AG08396 (cell line): Measurements from ENCODE around the gene SH2B3.
A peak's percentile ranks its signal among the peaks of the same experiment; 100 is the strongest.

Source experiments
- DNase-seq: peaks from one replicate; pipeline ENCODE4 v3.0.0; 2012; ENCODE audit warnings: low spot score, mixed read lengths

SH2B3 gene

DNA sequence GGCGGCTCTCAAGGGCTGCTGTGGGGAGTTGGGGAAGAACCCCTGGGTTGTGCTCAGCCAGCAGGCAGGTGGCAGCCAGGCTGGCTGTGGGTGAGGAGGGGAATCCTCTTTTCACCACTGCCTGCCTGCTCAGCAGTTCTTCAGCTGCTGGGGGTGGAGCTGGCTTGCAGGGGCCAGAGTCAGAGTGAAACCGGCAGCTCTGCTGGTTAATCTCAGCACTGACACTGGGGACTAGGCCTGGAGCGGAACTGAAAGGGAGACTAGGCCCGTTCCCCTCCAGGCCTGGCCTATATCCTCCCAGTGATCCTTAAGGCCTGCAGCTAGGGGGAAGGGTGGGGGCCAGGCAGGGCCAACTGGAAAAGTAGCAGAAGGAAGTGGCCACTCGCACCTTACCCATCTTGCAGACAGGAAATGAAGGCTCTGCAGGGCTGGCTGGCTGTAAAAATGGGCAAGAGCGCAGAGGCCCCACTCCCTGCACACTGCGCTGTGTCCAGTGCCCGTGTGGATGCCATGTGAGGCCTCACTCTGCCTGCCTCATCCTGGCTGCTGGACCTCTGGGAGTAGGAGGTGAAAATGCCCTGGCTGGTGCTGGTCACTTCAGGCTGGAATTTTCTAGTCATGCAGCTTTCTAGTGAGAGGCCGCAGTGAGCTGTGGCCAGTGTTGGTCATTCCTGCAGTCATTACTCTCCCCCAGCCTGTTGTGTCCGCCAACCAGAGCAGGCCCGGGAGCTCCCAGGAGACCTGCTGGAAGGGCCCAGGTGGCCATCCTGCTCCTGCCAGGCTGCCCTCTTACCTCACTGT is 39.4 kb downstream of the SH2B3 start:
- no peak for DNase-seq

GRCh38 chr12:111445726-111446581 is 40.2 kb downstream of the SH2B3 start:
- DNase-seq: no peak

- DNase-seq: no peak
Measured at GRCh38 chr12:111446631-111447570, 41.2 kb downstream of the SH2B3 start.

DNA sequence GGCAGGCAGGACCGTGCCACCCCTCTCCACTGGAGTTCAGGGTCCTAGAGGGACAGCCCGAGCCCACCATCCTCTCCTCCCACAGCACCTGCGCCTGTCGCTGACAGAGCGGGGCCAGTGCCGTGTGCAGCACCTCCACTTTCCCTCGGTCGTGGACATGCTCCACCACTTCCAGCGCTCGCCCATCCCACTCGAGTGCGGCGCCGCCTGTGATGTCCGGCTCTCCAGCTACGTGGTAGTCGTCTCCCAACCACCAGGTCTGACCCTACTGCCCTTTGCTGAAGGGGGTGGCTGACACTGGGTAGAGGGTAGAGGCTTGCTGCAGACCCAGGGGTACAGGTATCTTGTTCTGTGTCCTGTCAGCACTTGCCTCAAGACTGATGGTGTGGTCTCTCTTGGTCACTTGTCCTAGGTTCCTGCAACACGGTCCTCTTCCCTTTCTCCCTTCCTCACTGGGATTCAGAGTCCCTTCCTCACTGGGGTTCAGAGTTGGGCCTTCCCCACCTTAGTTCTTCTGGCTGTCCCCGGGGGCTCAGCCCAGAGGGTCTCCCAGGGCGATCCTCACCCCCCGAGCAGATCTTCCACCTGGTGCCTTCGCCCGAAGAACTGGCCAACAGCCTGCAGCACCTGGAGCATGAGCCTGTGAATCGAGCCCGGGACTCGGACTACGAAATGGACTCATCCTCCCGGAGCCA is 42.0 kb downstream of the SH2B3 start:
- no peak for DNase-seq

- no peak for DNase-seq
Measured at GRCh38 chr12:111448266-111448830, 42.6 kb downstream of the SH2B3 start.

GRCh38 chr12:111448846-111449790 is 43.4 kb downstream of the SH2B3 start:
- no peak for DNase-seq

GRCh38 chr12:111450676-111451075 is 45.0 kb downstream of the SH2B3 start:
- no peak for DNase-seq

DNA sequence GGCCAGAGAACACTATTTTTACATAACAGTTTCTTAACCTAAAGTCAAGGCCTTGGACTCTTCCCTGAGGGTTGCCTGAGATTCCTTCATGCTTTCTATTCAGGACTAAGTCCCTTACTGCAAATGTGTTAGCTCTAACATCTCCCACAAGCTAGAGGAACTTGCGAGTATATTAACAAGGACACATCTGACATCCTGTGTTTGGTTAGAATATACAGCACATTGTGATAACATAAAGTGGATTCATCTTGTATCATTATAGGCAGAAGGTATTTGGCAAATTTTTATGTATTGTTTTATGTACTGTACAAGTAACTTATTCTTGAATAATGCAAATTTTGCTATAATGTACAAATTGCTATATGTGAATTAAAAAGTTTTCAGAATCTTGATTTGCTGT is 45.5 kb downstream of the SH2B3 start:
- no peak for DNase-seq

DNA sequence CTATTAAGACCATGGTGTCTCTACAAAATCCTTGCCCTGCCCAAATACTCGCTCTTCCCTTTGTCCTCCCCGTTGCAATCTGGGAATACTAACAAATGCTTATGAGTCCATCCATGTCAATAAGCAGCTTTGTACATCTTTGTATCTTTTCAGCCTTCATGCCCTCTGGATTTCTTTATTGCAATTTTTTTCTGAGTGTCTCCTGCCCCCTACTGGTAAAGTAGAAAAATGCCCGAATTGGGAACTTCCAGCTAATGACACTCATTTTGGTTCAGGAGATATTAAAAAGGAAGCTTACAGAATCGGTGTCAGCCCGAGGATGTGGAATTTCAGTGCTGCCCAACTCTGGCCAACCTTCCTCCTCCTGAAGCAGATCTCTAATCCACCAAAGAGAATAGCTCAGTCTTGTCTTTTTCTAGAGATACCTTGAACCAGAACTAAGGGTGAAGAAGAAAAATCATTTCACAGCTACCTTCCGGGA is 46.0 kb downstream of the SH2B3 start:
- peak; percentile 36 for DNase-seq

GRCh38 chr12:111453071-111453989 is 47.6 kb downstream of the SH2B3 start:
- DNase-seq: no peak

DNA sequence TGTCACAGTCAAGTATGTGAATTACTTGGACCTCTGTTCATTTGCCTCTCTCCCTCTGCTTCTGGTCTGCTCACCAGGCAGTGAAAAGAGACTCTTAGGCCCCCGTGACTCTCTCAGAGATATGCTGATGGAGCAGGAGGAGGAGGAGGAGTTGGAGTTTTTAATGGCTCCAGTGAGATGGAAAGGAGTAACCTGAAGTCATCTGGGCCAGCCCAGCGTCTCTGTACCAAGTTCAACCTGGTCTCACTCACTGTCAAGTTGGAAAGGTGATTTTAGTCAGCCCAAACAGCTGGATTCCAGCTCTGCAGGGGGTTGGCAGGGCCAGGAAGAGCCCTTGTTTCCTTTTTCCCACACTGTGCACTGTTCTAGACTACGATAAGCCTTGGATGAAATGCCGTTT is 48.6 kb downstream of the SH2B3 start:
- DNase-seq: no peak

- no peak for DNase-seq
Measured at GRCh38 chr12:111454716-111455447, 49.2 kb downstream of the SH2B3 start.

DNA sequence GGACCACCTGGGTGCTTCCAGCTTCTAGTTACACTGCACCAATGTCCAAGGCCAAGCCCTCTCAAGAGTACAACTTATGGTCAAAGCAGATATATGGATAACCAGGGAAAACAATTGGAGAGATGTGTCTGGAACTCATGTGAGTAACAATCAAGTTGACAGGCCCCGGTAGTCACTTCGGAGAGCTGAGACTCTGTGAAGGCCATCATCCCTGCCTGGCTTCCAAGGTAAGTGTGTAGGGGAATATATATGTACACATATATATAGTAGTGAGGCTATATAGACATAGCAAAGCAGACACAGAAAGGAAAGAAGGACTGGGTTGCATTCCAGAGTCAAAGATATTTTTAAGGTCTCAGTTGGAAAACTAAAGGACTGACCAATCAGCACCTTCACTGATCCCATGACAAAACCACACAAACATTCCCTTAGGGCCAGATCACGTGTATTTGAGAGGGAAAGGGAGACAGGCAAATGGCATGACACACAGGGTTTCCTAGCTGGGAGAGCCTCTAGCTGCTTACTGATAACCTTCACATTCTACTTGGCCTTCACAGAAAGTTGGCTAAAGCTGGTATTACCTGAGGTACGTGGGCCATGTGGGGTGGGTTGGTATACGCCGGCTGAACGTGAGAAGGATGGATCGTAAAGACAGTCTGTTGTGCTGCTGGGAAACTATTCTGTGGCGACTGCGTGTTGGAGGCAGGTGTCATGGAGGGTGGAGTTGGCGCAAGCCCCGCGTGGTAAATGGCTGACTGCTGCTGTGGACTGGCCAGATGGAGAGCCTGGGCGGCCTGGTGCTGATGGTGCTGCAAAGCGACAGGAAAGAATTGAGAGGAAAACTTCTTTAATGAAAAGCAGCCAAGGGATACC is 50.0 kb downstream of the SH2B3 start:
- peak; percentile 65 for DNase-seq

- no peak for DNase-seq
Measured at GRCh38 chr12:111457071-111457470, 51.3 kb downstream of the SH2B3 start.

- DNase-seq: no peak
Measured at GRCh38 chr12:111457577-111457976, 51.9 kb downstream of the SH2B3 start.

GRCh38 chr12:111458546-111459172 is 52.9 kb downstream of the SH2B3 start:
- no peak for DNase-seq
